ENCODE measurements around the gene WDR82.

WDR82 gene

GRCh38 chr3:52310861-52311575 is 32.6 kb upstream of the WDR82 start:
- no peak for DNase-seq (ENCODE audit: low read depth)
- no peak overlapping the region for H3K4me3 ChIP-seq (ENCODE audit: low read depth, low read length)

GRCh38 chr3:52308308-52308707 is 29.9 kb upstream of the WDR82 start:
- no peak for DNase-seq (ENCODE audit: low read depth)

GRCh38 chr3:52306978-52307377 is 28.5 kb upstream of the WDR82 start:
- DNase-seq (ENCODE audit: low read depth): no peak

More at GRCh38 chr3:52308308-52308707, 29.9 kb upstream of the WDR82 start:
- no peak overlapping the region for H3K4me3 ChIP-seq (ENCODE audit: low read depth, low read length)

GRCh38 chr3:52305926-52306325 is 27.5 kb upstream of the WDR82 start:
- no peak for DNase-seq (ENCODE audit: low read depth)
- H3K4me3 ChIP-seq (ENCODE audit: low read depth, low read length): no peak overlapping the region

More at GRCh38 chr3:52306978-52307377, 28.5 kb upstream of the WDR82 start:
- no peak overlapping the region for H3K4me3 ChIP-seq (ENCODE audit: low read depth, low read length)

- DNase-seq (ENCODE audit: low read depth): no peak
- H3K4me3 ChIP-seq (ENCODE audit: low read depth, low read length): no peak overlapping the region
Observed at GRCh38 chr3:52303811-52304210, 25.4 kb upstream of the WDR82 start.

GRCh38 chr3:52302426-52303145 is 24.1 kb upstream of the WDR82 start:
- DNase-seq (ENCODE audit: low read depth): no peak
- no peak overlapping the region for H3K4me3 ChIP-seq (ENCODE audit: low read depth, low read length)

GRCh38 chr3:52299879-52300611 is 21.6 kb upstream of the WDR82 start:
- DNase-seq (ENCODE audit: low read depth): no peak
- H3K4me3 ChIP-seq (ENCODE audit: low read depth, low read length): no peak overlapping the region

- no peak overlapping the region for H3K4me3 ChIP-seq (ENCODE audit: low read depth, low read length)
- DNase-seq (ENCODE audit: low read depth): no peak
Observed at GRCh38 chr3:52299247-52299878, 20.9 kb upstream of the WDR82 start.

- no peak for DNase-seq (ENCODE audit: low read depth)
Observed at GRCh38 chr3:52298149-52299098, 20.0 kb upstream of the WDR82 start.

GRCh38 chr3:52297242-52298148 is 19.0 kb upstream of the WDR82 start:
- no peak for DNase-seq (ENCODE audit: low read depth)
- H3K4me3 ChIP-seq (ENCODE audit: low read depth, low read length): no peak overlapping the region

More at GRCh38 chr3:52298149-52299098, 20.0 kb upstream of the WDR82 start:
- H3K4me3 ChIP-seq (ENCODE audit: low read depth, low read length): no peak overlapping the region

GRCh38 chr3:52295671-52296208 is 17.3 kb upstream of the WDR82 start:
- H3K4me3 ChIP-seq (ENCODE audit: low read depth, low read length): no peak overlapping the region
- DNase-seq (ENCODE audit: low read depth): no peak

- no peak overlapping the region for H3K4me3 ChIP-seq (ENCODE audit: low read depth, low read length)
- no peak for DNase-seq (ENCODE audit: low read depth)
Observed at GRCh38 chr3:52294320-52295150, 16.1 kb upstream of the WDR82 start.

GRCh38 chr3:52293491-52294319 is 15.3 kb upstream of the WDR82 start:
- H3K4me3 ChIP-seq (ENCODE audit: low read depth, low read length): no peak overlapping the region
- no peak for DNase-seq (ENCODE audit: low read depth)

- H3K4me3 ChIP-seq (ENCODE audit: low read depth, low read length): no peak overlapping the region
Observed at GRCh38 chr3:52292247-52293065, 14.0 kb upstream of the WDR82 start.

GRCh38 chr3:52291508-52292181 is 13.2 kb upstream of the WDR82 start:
- no peak for DNase-seq (ENCODE audit: low read depth)

More at GRCh38 chr3:52292247-52293065, 14.0 kb upstream of the WDR82 start:
- DNase-seq (ENCODE audit: low read depth): no peak

More at GRCh38 chr3:52291508-52292181, 13.2 kb upstream of the WDR82 start:
- H3K4me3 ChIP-seq (ENCODE audit: low read depth, low read length): no peak overlapping the region
